GM10266 (cell line): ENCODE measurements around the gene KLF7.

Experiments used
- DNase-seq: peaks from one replicate; pipeline ENCODE4 v3.0.0; 2012; ENCODE audit errors: extremely low spot score
- TF ChIP-seq, protein P1 (sequence below): IDR thresholded peaks from 2 replicates; pipeline ENCODE4 v1.5.1; 2012; ENCODE audit warnings: mild to moderate bottlenecking, low read depth; ENCODE audit not compliant: control insufficient read depth, insufficient read depth; ENCODE audit errors: missing control alignments

KLF7 gene

DNA sequence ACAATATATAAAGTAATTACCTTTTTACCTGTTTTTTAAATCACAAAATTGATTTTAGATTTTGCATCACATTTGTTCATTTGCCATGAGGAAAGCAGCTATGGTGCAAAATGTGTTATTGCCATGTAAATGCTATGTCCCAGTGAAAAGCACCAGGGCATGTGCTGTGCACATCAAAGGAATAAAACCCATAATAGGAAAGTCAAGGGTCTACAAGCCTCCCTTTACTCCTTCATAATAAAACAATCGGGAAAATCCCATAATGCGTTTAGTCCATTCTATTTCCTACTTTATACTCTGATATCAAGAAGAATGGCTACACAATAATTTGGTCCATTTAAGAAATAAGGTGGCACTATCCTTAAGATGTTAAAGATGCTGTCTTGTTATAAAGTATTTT lies 53.0 kb downstream of the KLF7 start:
- no peak for DNase-seq
- TF ChIP-seq, protein P1, sequence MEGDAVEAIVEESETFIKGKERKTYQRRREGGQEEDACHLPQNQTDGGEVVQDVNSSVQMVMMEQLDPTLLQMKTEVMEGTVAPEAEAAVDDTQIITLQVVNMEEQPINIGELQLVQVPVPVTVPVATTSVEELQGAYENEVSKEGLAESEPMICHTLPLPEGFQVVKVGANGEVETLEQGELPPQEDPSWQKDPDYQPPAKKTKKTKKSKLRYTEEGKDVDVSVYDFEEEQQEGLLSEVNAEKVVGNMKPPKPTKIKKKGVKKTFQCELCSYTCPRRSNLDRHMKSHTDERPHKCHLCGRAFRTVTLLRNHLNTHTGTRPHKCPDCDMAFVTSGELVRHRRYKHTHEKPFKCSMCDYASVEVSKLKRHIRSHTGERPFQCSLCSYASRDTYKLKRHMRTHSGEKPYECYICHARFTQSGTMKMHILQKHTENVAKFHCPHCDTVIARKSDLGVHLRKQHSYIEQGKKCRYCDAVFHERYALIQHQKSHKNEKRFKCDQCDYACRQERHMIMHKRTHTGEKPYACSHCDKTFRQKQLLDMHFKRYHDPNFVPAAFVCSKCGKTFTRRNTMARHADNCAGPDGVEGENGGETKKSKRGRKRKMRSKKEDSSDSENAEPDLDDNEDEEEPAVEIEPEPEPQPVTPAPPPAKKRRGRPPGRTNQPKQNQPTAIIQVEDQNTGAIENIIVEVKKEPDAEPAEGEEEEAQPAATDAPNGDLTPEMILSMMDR: no peak

DNA sequence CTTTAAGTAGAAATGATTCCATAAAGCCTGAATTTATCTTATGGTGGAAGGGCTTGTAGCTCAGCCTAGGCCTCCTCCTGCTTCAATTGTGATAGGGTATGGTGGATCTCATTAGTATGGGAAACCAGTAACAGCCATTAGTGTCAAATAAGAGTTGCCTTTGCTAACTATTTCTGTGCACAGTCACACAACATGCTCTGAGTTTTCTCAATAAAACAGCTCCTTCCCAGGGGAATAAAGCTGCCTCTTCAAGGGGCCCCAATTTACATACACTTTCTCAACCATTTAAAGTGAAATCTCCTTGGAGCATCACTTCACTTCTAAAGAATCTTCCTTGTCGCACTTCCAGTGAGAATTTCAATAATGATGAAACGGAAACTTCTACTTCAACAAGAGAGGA lies 53.4 kb downstream of the KLF7 start:
- DNase-seq: no peak
- TF ChIP-seq, protein P1: no peak

DNA sequence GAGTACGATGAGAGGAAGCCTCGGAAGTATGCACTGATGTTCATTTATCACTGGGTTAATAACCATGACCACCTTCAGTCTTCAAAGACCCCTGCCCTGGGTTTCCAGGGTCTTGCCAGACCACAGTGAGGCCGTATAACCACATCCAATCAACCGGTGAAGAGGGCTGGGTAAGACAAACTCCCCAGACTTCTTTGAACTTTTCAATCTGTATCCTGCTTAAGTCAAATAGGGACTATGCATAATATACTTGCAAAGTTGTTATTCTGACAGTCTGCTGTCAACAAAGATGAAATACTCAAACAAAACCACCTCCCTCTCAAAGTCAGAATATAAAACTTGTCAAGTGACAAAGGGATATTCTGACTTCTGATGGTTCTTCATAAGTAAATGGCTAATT lies 54.0 kb downstream of the KLF7 start:
- TF ChIP-seq, protein P1: no peak
- no peak for DNase-seq

DNA sequence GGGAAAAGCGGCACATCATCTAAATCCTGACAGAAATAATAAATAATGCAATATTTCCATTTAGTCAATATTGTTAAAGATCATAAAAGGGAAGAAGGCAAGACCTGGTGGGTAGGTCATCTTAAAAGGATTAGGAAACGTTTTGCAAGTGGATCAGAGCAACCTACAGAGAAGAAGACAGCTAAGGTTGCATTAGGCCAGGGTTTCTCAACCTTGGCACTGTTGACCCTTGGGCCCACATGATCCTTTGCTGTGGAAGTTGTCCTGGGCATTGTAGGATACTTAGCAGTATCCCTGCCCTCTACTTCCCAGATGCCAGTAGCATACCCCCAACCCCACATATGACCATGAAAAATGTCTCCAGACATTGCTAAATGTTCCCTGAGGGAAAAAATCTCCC lies 55.0 kb downstream of the KLF7 start:
- no peak for DNase-seq
- TF ChIP-seq, protein P1: no peak

DNA sequence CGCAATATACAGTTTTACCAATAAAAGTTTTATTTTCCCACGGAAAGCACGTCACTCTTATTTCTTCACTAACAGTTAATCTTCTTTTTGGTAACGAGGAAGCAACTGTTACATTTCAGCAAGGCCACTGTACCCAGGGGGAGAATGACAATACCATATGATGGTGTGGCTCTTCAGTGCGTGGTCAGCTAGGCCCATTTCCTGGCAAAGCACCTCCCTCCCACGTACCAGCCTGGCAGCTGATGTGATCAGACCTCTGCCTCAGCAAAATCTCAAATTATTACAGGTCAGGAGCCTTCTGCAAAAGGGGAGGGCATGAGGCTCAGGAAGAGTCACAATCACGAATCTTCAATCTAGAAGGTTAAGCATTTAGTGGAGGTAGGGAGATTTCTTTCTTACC lies 55.4 kb downstream of the KLF7 start:
- TF ChIP-seq, protein P1: no peak
- no peak for DNase-seq

DNA sequence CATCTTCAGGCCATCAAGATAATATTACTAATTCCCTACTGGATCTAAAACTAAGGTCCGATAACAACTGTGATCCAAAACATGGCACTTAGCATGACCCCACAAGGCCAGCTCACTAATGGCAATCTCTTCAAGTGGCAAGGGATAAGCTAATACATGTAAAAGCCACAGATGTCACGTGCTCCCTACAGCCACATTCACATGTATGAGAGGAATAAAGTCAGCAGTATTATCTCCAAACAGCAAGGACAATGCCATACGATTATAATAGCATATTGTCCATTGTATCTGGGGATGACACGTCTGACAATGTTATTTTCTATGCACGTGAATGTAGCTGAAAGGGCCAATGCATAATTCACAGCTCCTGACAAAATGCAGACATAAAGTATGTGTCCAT lies 56.0 kb downstream of the KLF7 start:
- TF ChIP-seq, protein P1: no peak
- no peak for DNase-seq

DNA sequence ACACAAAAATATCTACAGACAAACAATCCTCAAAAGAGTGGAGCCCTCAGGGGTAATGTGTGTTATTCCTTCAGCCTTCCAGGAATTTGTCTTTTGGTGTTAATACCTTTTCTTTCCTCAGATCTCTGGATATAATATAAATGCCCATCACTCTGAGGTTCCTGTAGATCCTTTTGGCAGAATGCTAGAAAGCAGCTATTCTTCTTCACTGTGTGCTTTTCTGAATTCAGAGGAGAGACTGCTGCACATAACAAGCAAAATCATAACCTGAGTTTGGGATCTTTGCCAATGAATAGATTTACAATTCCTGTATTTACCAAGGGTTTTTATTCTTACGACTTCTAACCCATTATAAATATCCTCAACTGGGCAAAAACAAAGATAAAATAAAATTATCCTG lies 57.3 kb downstream of the KLF7 start:
- TF ChIP-seq, protein P1: no peak
- no peak for DNase-seq

DNA sequence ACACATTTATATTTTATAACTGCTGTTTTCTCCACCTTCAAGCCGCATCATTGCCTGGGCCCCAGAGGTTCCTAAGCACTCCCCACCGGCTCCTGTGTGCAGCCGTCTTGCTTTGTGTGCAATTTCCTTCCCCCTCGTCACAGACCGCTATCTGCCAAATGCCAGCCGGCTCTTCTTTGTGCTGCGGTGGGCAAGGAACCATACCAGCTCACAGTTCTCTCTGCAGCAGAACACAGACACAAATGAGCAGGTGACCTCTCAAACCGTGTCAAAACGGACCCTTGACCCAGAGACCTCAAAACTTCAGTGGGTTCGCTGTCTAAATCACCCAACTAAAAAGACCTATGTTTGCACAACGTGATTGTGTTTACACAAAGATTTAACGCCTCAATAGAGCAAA lies 58.2 kb downstream of the KLF7 start:
- TF ChIP-seq, protein P1: no peak
- DNase-seq: no peak
